Measurements from ENCODE around the gene SERPINA3. TPM values are rescaled to one million over a fixed set of nuclear protein-coding genes. Genes with fewer than 3 reads are reported as not detected.

SERPINA3 gene
- total RNA-seq, 1 experiment from 2014 or later = 2.3 TPM

DNA sequence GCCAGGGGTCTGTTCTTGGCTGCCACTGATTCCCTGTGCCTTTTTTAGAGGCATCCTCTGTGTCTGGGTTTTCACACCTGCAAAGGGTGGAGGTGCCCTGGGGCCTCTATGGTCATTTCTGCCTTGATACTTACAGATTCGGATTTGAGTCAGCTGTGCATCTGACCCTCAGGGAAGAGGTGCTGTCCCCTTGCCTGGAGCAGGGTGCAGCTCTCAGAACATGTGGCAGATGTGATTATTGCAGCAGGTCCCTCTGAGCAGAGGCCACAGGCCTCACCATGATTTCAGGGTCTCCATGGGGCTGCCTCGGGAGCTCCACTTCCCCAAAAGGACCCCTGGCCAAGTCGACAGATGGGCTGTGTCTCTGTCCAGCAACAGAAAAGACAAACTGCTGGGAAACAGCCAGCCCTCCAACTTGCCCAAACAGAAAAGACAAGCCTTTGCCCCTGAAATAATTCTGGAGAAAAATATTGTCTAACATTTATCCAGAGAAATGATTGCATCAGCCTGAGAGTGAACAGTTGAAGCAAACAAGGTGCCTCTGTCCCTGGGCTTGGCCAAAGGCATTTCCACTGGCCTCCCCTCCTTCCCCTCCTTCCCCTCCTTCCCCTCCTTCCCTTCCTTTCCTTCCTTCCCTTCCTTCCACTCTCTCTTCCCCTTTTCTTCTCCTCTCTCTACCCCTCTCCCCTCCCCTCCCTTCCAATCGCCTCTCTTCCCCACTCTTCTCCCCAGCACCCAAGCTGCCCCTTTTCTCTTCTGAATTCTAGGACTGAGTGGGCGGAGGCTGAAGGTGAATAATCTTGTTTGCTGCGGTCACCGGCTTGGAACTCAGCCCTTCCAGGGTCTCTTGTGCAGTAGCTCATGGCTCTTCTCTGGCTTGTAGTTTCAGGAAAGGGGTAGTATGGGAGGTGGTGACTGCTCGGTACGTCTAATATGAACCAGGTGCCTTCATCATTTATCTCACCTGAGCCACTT, 676 bp downstream of the SERPINA3 start:
- no TSS peak for BruUV-seq (replicated peaks)
- no peaks in the 10 kb centered on the region for H3K36me3 Mint-ChIP-seq (ENCODE audit: insufficient read depth, unreplicated experiment)
- TF ChIP-seq CTCF (IDR thresholded peaks at IDR 0.05; ENCODE audit: insufficient read depth in 1 of 2, low read depth in 1 of 2, low read length in 1 of 2, severe bottlenecking in 1 of 2, unreplicated experiment in 1 of 2) = no peak
- no peaks in the 10 kb centered on the region for H3K36me3 ChIP-seq (ENCODE audit: control insufficient read depth, insufficient read depth, low read length)
- no peaks in the 10 kb centered on the region for H3K4me1 Mint-ChIP-seq (ENCODE audit: low read depth, unreplicated experiment)
- H3K4me1 ChIP-seq = peaks cover 17% of the 10 kb centered on the region
- ChIA-PET CTCF (no interaction called here), POLR2A (no interaction called here)
- peaks cover 20% of the 10 kb centered on the region for H3K9me3 Mint-ChIP-seq (ENCODE audit: unreplicated experiment)
- intact Hi-C loops (cut with micrococcal nuclease; ENCODE audit: unreplicated experiment) = no loop called here
- H3K27ac Mint-ChIP-seq (ENCODE audit: unreplicated experiment) = no peak overlapping the region
- no peak for DNase-seq
- no peaks in the 10 kb centered on the region; the same call in none of the 2 replicates for H3K9me3 ChIP-seq
- no peak overlapping the region for H3K4me3 ChIP-seq (ENCODE audit: low read depth, low read length)
- H3K4me3 Mint-ChIP-seq (ENCODE audit: unreplicated experiment) = no peak overlapping the region
- H3K27me3 Mint-ChIP-seq (ENCODE audit: insufficient read depth, unreplicated experiment) = no peaks in the 10 kb centered on the region
- no peaks in the 10 kb centered on the region for H3K27me3 ChIP-seq (replicated peaks; ENCODE audit: control insufficient read depth, insufficient read depth, low read length)

- Mint-ChIP-seq H3K4me3 (ENCODE audit: unreplicated experiment) (no peak overlapping the region), H3K36me3 (ENCODE audit: insufficient read depth, unreplicated experiment) (no peaks in the 10 kb centered on the region), H3K4me1 (ENCODE audit: low read depth, unreplicated experiment) (no peaks in the 10 kb centered on the region), H3K9me3 (ENCODE audit: unreplicated experiment) (peaks cover 31% of the 10 kb centered on the region), H3K27me3 (ENCODE audit: insufficient read depth, unreplicated experiment) (no peaks in the 10 kb centered on the region), H3K27ac (ENCODE audit: unreplicated experiment) (no peak overlapping the region)
- H3K4me3 ChIP-seq (ENCODE audit: low read depth, low read length) = no peak overlapping the region
- ChIA-PET CTCF (no interaction called here), POLR2A (no interaction called here)
- peaks cover 17% of the 10 kb centered on the region for H3K4me1 ChIP-seq
- intact Hi-C loops (cut with micrococcal nuclease; ENCODE audit: unreplicated experiment) = no loop called here
- no peak for TF ChIP-seq CTCF (IDR thresholded peaks at IDR 0.05; ENCODE audit: insufficient read depth in 1 of 2, low read depth in 1 of 2, low read length in 1 of 2, severe bottlenecking in 1 of 2, unreplicated experiment in 1 of 2)
- no peaks in the 10 kb centered on the region for H3K36me3 ChIP-seq (ENCODE audit: control insufficient read depth, insufficient read depth, low read length)
- no peaks in the 10 kb centered on the region for H3K27me3 ChIP-seq (replicated peaks; ENCODE audit: control insufficient read depth, insufficient read depth, low read length)
- DNase-seq = no peak
- peaks cover 4% of the 10 kb centered on the region for H3K9me3 ChIP-seq
- BruUV-seq (replicated peaks) = no TSS peak
These were observed 1.8 kb downstream of the SERPINA3 start for GRCh38 chr14:94613720-94614644.

GRCh38 chr14:94614802-94615201, 2.6 kb downstream of the SERPINA3 start:
- H3K27me3 Mint-ChIP-seq (ENCODE audit: insufficient read depth, unreplicated experiment) = no peaks in the 10 kb centered on the region
- ChIA-PET CTCF (interaction anchor here (0.8 kb wide), 1 partner anchor 19 kb away, joined by 7 read pairs; no protein-coding TSS in a partner anchor), POLR2A (no interaction called here)
- H3K9me3 Mint-ChIP-seq (ENCODE audit: unreplicated experiment) = peaks cover 39% of the 10 kb centered on the region
- no peak overlapping the region for H3K4me3 Mint-ChIP-seq (ENCODE audit: unreplicated experiment)
- H3K27ac Mint-ChIP-seq (ENCODE audit: unreplicated experiment) = no peak overlapping the region
- intact Hi-C loops (cut with micrococcal nuclease; ENCODE audit: unreplicated experiment) = no loop called here
- no peaks in the 10 kb centered on the region for H3K36me3 ChIP-seq (ENCODE audit: control insufficient read depth, insufficient read depth, low read length)
- H3K9me3 ChIP-seq = peaks cover 7% of the 10 kb centered on the region
- H3K4me1 Mint-ChIP-seq (ENCODE audit: low read depth, unreplicated experiment) = no peaks in the 10 kb centered on the region
- H3K4me3 ChIP-seq (ENCODE audit: low read depth, low read length) = no peak overlapping the region
- no peak for TF ChIP-seq CTCF (IDR thresholded peaks at IDR 0.05; ENCODE audit: insufficient read depth in 1 of 2, low read depth in 1 of 2, low read length in 1 of 2, severe bottlenecking in 1 of 2, unreplicated experiment in 1 of 2)
- no peak for DNase-seq
- peaks cover 13% of the 10 kb centered on the region for H3K4me1 ChIP-seq
- no peaks in the 10 kb centered on the region for H3K36me3 Mint-ChIP-seq (ENCODE audit: insufficient read depth, unreplicated experiment)
- BruUV-seq (replicated peaks) = no TSS peak
- no peaks in the 10 kb centered on the region for H3K27me3 ChIP-seq (replicated peaks; ENCODE audit: control insufficient read depth, insufficient read depth, low read length)

Data from Caco-2 (cell line).